ENCODE data around the gene BCL7C. TPM values are rescaled to one million over a fixed set of nuclear protein-coding genes. Genes with fewer than 3 reads are reported as not detected.
A peak's percentile ranks its signal among the peaks of the same experiment; 100 is the strongest.

BCL7C gene
- total RNA-seq, 1 donor from 2014 or later = 37.6 TPM

- H3K36me3 Mint-ChIP-seq (ENCODE audit: unreplicated experiment) = peaks cover 16% of the 10 kb centered on the region
- no peak for DNase-seq (ENCODE audit: extremely low spot score, unreplicated experiment)
- peak; percentile 48 for TF ChIP-seq CTCF (IDR thresholded peaks at IDR 0.05)
These were observed 41.1 kb upstream of the BCL7C start for GRCh38 chr16:30934827-30935557.

GRCh38 chr16:30931068-30931650 lies 37.3 kb upstream of the BCL7C start:
- peaks cover 14% of the 10 kb centered on the region for H3K36me3 Mint-ChIP-seq (ENCODE audit: unreplicated experiment)
- H3K27me3 Mint-ChIP-seq (ENCODE audit: unreplicated experiment) = no peaks in the 10 kb centered on the region
- no peaks in the 10 kb centered on the region for H3K9me3 Mint-ChIP-seq (ENCODE audit: unreplicated experiment)
- H3K4me3 Mint-ChIP-seq (ENCODE audit: unreplicated experiment) = no peak overlapping the region
- DNase-seq (ENCODE audit: extremely low spot score, unreplicated experiment) = no peak
- TF ChIP-seq CTCF (IDR thresholded peaks at IDR 0.05) = no peak
- H3K27ac Mint-ChIP-seq (ENCODE audit: unreplicated experiment) = no peak overlapping the region
- H3K4me1 Mint-ChIP-seq (ENCODE audit: unreplicated experiment) = no peaks in the 10 kb centered on the region

More at GRCh38 chr16:30934827-30935557, 41.1 kb upstream of the BCL7C start:
- no peaks in the 10 kb centered on the region for H3K9me3 Mint-ChIP-seq (ENCODE audit: unreplicated experiment)
- H3K4me1 Mint-ChIP-seq (ENCODE audit: unreplicated experiment) = no peaks in the 10 kb centered on the region
- no peak overlapping the region for H3K27ac Mint-ChIP-seq (ENCODE audit: unreplicated experiment)
- H3K4me3 Mint-ChIP-seq (ENCODE audit: unreplicated experiment) = no peak overlapping the region
- no peaks in the 10 kb centered on the region for H3K27me3 Mint-ChIP-seq (ENCODE audit: unreplicated experiment)

GRCh38 chr16:30930160-30930571 lies 36.3 kb upstream of the BCL7C start:
- Mint-ChIP-seq H3K27me3 (ENCODE audit: unreplicated experiment) (no peaks in the 10 kb centered on the region), H3K27ac (ENCODE audit: unreplicated experiment) (no peak overlapping the region), H3K36me3 (ENCODE audit: unreplicated experiment) (peaks cover 15% of the 10 kb centered on the region), H3K9me3 (ENCODE audit: unreplicated experiment) (no peaks in the 10 kb centered on the region), H3K4me1 (ENCODE audit: unreplicated experiment) (peaks cover 2% of the 10 kb centered on the region), H3K4me3 (ENCODE audit: unreplicated experiment) (no peak overlapping the region)
- DNase-seq (ENCODE audit: extremely low spot score, unreplicated experiment) = no peak
- TF ChIP-seq CTCF (IDR thresholded peaks at IDR 0.05) = no peak

GRCh38 chr16:30929167-30929566 lies 35.3 kb upstream of the BCL7C start:
- no peak for DNase-seq (ENCODE audit: extremely low spot score, unreplicated experiment)
- Mint-ChIP-seq H3K4me3 (ENCODE audit: unreplicated experiment) (no peak overlapping the region), H3K9me3 (ENCODE audit: unreplicated experiment) (no peaks in the 10 kb centered on the region), H3K27me3 (ENCODE audit: unreplicated experiment) (no peaks in the 10 kb centered on the region), H3K4me1 (ENCODE audit: unreplicated experiment) (peaks cover 10% of the 10 kb centered on the region), H3K36me3 (ENCODE audit: unreplicated experiment) (peaks cover 15% of the 10 kb centered on the region), H3K27ac (ENCODE audit: unreplicated experiment) (no peak overlapping the region)
- TF ChIP-seq CTCF (IDR thresholded peaks at IDR 0.05) = no peak

GRCh38 chr16:30928390-30928789 lies 34.5 kb upstream of the BCL7C start:
- H3K4me1 Mint-ChIP-seq (ENCODE audit: unreplicated experiment) = peaks cover 10% of the 10 kb centered on the region
- TF ChIP-seq CTCF (IDR thresholded peaks at IDR 0.05) = no peak
- H3K36me3 Mint-ChIP-seq (ENCODE audit: unreplicated experiment) = peaks cover 15% of the 10 kb centered on the region
- DNase-seq (ENCODE audit: extremely low spot score, unreplicated experiment) = no peak
- H3K27ac Mint-ChIP-seq (ENCODE audit: unreplicated experiment) = no peak overlapping the region
- H3K4me3 Mint-ChIP-seq (ENCODE audit: unreplicated experiment) = no peak overlapping the region
- no peaks in the 10 kb centered on the region for H3K9me3 Mint-ChIP-seq (ENCODE audit: unreplicated experiment)
- no peaks in the 10 kb centered on the region for H3K27me3 Mint-ChIP-seq (ENCODE audit: unreplicated experiment)

Data from osteocyte (in vitro differentiated cells).